ENCODE data around the gene PPIF. TPM values are rescaled to one million over a fixed set of nuclear protein-coding genes. Genes with fewer than 3 reads are reported as not detected.

PPIF gene
- total RNA-seq, 1 experiment from 2014 or later, result 160 TPM

DNA sequence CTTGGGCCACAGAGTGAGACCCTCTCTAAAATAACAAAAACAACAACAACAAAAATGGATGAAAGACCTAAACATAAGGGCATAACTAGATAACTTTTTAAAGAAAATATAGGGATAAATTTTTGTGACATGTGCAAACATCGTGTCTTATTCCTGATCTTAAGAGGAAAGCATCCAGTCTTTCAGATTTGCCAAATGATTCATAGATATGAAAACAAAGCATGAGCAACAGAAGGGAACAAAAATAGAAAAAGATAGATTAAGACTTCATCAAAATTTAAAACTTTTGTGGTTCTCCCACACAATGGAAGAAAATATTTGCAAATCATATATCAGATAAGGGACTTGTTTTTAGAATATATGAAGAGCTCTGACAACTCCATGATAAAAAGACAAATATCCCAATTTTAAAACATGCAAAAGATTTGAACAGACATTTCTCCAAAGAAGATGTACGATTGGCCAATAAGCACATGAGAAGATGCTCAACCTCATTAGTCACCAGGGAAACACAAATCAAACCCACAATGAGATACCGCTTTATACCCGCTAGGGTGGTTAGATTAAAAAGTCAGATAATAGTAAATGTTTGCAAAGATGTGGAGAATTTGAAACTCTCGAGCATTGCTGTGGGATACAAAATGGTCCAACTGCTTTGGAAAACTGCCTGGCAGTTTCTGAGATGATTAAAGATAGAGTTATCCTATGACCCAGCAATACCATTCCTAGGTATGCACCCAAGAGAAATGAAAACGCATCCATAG is 20.3 kb downstream of the PPIF start:
- H3K27ac ChIP-seq (ENCODE audit: low read depth, low read length, poor library complexity, severe bottlenecking), result no peak overlapping the region
- POLR2A ChIA-PET (ENCODE audit: low non-redundant PET), result no interaction called here
- no peaks in the 10 kb centered on the region for H3K9me3 ChIP-seq (ENCODE audit: low read depth, low read length, poor library complexity, severe bottlenecking)
- no peaks in the 10 kb centered on the region for H3K4me1 ChIP-seq (ENCODE audit: insufficient read depth, low read length, poor library complexity, severe bottlenecking)
- peaks cover 10% of the 10 kb centered on the region for H3K27me3 ChIP-seq (replicated peaks; ENCODE audit: insufficient read depth, low read depth, low read length, poor library complexity)
- intact Hi-C loops (cut with micrococcal nuclease; ENCODE audit: unreplicated experiment), result no loop called here
- no TSS peak for BruUV-seq (replicated peaks)
- DNase-seq (ENCODE audit: low spot score), result no peak
- TF ChIP-seq, protein P1, sequence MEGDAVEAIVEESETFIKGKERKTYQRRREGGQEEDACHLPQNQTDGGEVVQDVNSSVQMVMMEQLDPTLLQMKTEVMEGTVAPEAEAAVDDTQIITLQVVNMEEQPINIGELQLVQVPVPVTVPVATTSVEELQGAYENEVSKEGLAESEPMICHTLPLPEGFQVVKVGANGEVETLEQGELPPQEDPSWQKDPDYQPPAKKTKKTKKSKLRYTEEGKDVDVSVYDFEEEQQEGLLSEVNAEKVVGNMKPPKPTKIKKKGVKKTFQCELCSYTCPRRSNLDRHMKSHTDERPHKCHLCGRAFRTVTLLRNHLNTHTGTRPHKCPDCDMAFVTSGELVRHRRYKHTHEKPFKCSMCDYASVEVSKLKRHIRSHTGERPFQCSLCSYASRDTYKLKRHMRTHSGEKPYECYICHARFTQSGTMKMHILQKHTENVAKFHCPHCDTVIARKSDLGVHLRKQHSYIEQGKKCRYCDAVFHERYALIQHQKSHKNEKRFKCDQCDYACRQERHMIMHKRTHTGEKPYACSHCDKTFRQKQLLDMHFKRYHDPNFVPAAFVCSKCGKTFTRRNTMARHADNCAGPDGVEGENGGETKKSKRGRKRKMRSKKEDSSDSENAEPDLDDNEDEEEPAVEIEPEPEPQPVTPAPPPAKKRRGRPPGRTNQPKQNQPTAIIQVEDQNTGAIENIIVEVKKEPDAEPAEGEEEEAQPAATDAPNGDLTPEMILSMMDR (conservative IDR thresholded peaks at IDR 0.05; ENCODE audit: low read depth, low read length), result no peak
- TF ChIP-seq EZH2 (IDR thresholded peaks at IDR 0.05; ENCODE audit: borderline replicate concordance, low read depth, low read length, poor library complexity, severe bottlenecking), result no peak
- CTCF ChIA-PET, result no interaction called here
- no peaks in the 10 kb centered on the region for H3K36me3 ChIP-seq (ENCODE audit: insufficient read depth, low read length, poor library complexity, severe bottlenecking)
- no peak overlapping the region for H3K4me3 ChIP-seq (ENCODE audit: low read depth, low read length, poor library complexity, severe bottlenecking)

DNA sequence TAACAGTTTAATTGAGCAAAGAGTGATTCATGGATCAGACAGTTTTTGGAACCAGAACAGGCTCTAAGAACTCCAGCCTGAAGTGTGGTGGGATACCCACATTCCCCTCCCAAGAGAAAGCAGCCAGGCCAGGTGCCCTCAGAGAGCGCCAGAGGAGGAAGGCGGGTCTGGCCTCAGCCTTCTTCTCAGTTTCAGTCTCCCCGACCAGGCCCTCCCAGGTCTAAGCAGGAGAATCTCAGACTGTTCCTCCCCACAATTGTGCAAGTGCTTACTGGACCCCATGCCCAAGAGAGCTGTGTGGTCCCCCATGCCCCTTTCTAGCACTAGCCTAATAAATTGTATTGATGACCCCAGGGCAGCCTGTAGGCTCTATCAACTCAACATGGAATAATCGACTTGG is 25.6 kb downstream of the PPIF start:
- Histone ChIP-seq H3K27ac (ENCODE audit: low read depth, low read length, poor library complexity, severe bottlenecking) (no peak overlapping the region), H3K4me1 (ENCODE audit: insufficient read depth, low read length, poor library complexity, severe bottlenecking) (no peaks in the 10 kb centered on the region), H3K36me3 (ENCODE audit: insufficient read depth, low read length, poor library complexity, severe bottlenecking) (no peaks in the 10 kb centered on the region), H3K27me3 (replicated peaks; ENCODE audit: insufficient read depth, low read depth, low read length, poor library complexity) (no peaks in the 10 kb centered on the region), H3K4me3 (ENCODE audit: low read depth, low read length, poor library complexity, severe bottlenecking) (no peak overlapping the region), H3K9me3 (ENCODE audit: low read depth, low read length, poor library complexity, severe bottlenecking) (no peaks in the 10 kb centered on the region)
- ChIA-PET POLR2A (ENCODE audit: low non-redundant PET) (no interaction called here), CTCF (interaction anchor here (0.6 kb wide), 1 partner anchor 95 kb away, joined by 3 read pairs; no protein-coding TSS in a partner anchor)
- DNase-seq (ENCODE audit: low spot score), result no peak
- intact Hi-C loops (cut with micrococcal nuclease; ENCODE audit: unreplicated experiment), result loop anchor here (5.0 to 10.0 kb wide), 3 partner anchors 114 to 232 kb away; no protein-coding TSS in a partner anchor
- no TSS peak for BruUV-seq (replicated peaks)
- TF ChIP-seq, protein P1 (conservative IDR thresholded peaks at IDR 0.05; ENCODE audit: low read depth, low read length), result no peak
- TF ChIP-seq EZH2 (IDR thresholded peaks at IDR 0.05; ENCODE audit: borderline replicate concordance, low read depth, low read length, poor library complexity, severe bottlenecking), result no peak

DNA sequence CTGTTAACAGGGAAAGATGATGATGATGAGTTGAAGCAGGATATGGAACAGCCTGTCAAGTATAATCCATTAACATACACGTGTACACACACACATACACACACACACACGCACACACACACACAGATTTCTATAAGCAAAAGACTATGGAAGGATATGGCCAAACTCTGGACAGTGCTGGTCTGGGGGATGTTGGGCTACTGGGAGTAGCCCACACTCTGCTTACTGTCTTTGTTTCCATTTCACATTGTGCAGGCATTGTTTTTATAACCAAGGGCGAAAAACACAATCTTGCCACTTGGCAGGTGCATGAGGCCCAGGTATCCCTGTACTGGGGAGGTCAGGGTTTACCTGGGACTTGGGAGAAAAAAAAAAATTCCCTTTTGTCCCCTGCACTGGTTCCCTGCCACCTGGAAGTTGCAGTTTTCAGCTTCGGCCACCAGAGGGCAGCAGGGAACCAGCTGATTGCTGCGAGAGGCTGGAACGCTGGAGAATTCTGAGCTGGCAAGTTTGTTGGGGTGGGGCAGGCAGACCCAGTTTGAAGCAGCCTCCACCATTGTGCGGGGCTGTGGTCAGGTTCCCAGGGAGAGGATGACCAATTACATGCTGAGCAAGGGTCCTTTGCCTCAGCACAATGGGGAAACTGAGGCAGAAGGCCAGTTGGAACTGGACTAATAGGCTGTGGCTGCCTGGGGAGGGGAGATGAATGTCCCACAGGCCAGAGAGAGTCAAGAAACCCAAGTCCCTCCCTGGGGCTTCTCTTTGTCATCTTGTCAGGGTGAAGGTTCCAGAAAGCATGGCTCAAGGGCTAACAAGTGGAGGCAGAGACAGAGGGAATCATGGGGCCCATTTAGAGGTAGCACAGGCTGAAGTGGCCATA is 27.3 kb downstream of the PPIF start:
- TF ChIP-seq EZH2 (IDR thresholded peaks at IDR 0.05; ENCODE audit: borderline replicate concordance, low read depth, low read length, poor library complexity, severe bottlenecking), result no peak
- TF ChIP-seq, protein P1 (conservative IDR thresholded peaks at IDR 0.05; ENCODE audit: low read depth, low read length), result peak; percentile 91
- ChIA-PET CTCF (interaction anchor here (0.6 to 1.2 kb wide), 17 partner anchors 9 to 1773 kb away, joined by 3 to 26 read pairs (median 4); partner anchors contain the start of gene ZCCHC24), POLR2A (ENCODE audit: low non-redundant PET) (no interaction called here)
- H3K9me3 ChIP-seq (ENCODE audit: low read depth, low read length, poor library complexity, severe bottlenecking), result no peaks in the 10 kb centered on the region
- peak; percentile 76 for DNase-seq (ENCODE audit: low spot score)
- BruUV-seq (replicated peaks), result no TSS peak
- H3K4me1 ChIP-seq (ENCODE audit: insufficient read depth, low read length, poor library complexity, severe bottlenecking), result no peaks in the 10 kb centered on the region
- H3K27me3 ChIP-seq (replicated peaks; ENCODE audit: insufficient read depth, low read depth, low read length, poor library complexity), result no peaks in the 10 kb centered on the region
- intact Hi-C loops (cut with micrococcal nuclease; ENCODE audit: unreplicated experiment), result loop anchor here (2.0 to 10.0 kb wide), 4 partner anchors 92 to 230 kb away; no protein-coding TSS in a partner anchor
- no peaks in the 10 kb centered on the region for H3K36me3 ChIP-seq (ENCODE audit: insufficient read depth, low read length, poor library complexity, severe bottlenecking)
- no peak overlapping the region for H3K27ac ChIP-seq (ENCODE audit: low read depth, low read length, poor library complexity, severe bottlenecking)
- no peak overlapping the region for H3K4me3 ChIP-seq (ENCODE audit: low read depth, low read length, poor library complexity, severe bottlenecking)

Measured in A673 (cell line).